Spinal cord (tissue), 10 donors: ENCODE data around the gene KCNH1. TPM values are rescaled to one million over a fixed set of nuclear protein-coding genes. Genes with fewer than 3 reads are reported as not detected.

ENCODE experiments used
- DNase-seq, 6 donors: peaks; one replicate each; pipeline versions ENCODE4 v3.0.0 to v3.0.0-alpha.2; 2013 to 2015; ENCODE audit warnings: low spot score in 6 of 6, low read depth in 4 of 6
- H3K27ac ChIP-seq: one replicate; pipeline ENCODE4 v1.5.1; 2013; ENCODE audit warnings: low read depth, low read length, control low read depth
- H3K27me3 ChIP-seq: one replicate; pipeline ENCODE4 v1.6.1; 2013; ENCODE audit warnings: low read length; ENCODE audit not compliant: control insufficient read depth, insufficient read depth
- H3K36me3 ChIP-seq: one replicate; pipeline ENCODE4 v1.6.1; 2013; ENCODE audit warnings: low read length; ENCODE audit not compliant: control insufficient read depth, insufficient read depth
- H3K4me1 ChIP-seq: one replicate; pipeline ENCODE4 v1.6.1; 2013; ENCODE audit warnings: low read length; ENCODE audit not compliant: control insufficient read depth, insufficient read depth
- H3K4me3 ChIP-seq: one replicate; pipeline ENCODE4 v1.5.1; 2013; ENCODE audit warnings: low read depth, low read length, control low read depth
- H3K9me3 ChIP-seq: one replicate; pipeline ENCODE4 v1.6.1; 2013; ENCODE audit warnings: low read length; ENCODE audit not compliant: control insufficient read depth, insufficient read depth
- WGBS: methylation state at CpG from one replicate; pipeline ENCODE4 v1.1.5; 2013; ENCODE audit warnings: missing lambda C conversion rate; ENCODE audit not compliant: insufficient coverage; 5-methylcytosine and 5-hydroxymethylcytosine counted together
- polyA plus RNA-seq, 2 donors: library from polyadenylated mRNA; unstranded; fragments of 120-200 nt; gene quantifications; one replicate each; pipeline ENCODE4 v1.2.1, GENCODE V29; 2013; ENCODE audit not compliant: insufficient read length in 2 of 2
- total RNA-seq, 2 donors: library from RNA; depleted of rRNA in 1 of 2; stranded (reverse); fragments of 120-200 nt in 1 of 2; fragments of >200 nt in 1 of 2; gene quantifications; one replicate each; pipeline versions ENCODE4 v1.2.3 to v1.2.4, GENCODE V29; 2013 to 2014
- donor health status: healthy.

The KCNH1 gene
- total and polyA plus RNA-seq, 4 donors = 2.6 to 8.6 (median 3.8) TPM

DNA sequence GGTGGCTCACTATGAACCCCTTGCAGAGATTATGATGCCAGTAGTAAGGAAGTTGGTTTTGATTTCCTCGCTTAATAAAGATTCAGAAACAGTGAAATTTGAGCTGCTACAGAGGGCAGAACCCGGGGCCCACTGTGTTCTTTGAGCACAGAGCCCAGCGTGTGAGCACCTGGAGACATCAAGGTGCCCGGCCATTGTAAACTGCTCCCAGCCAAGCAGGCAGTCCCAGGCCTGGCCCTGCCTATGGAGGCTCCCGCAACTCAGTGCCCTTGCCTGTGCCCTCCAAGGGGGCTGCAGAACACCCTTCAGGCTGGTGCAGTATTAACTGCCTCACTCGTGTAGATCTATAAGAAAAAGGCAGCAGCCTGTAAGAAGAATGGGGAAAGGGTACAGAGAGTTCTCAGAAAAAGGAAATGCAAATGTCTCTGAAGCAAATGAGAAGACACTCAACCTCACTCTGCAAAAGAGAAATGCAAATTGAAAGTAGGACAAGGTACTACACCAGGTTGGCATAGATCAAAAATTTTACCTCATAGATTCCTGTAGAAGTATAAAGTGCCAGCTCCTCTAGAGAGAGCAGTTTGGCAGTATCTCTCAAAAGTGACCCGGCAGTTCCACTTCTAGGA is 481.5 kb downstream of the KCNH1 start:
- 88% methylated on average over 5 of the region's 7 CpGs for WGBS

GRCh38 chr1:210650403-210650802 is 483.5 kb downstream of the KCNH1 start:
- WGBS = no CpG with 5 or more reads among the region's 2 CpGs
- no peaks in the 10 kb centered on the region for H3K27me3 ChIP-seq
- no peak overlapping the region for H3K4me3 ChIP-seq
- H3K27ac ChIP-seq = no peak overlapping the region
- H3K9me3 ChIP-seq = no peaks in the 10 kb centered on the region
- H3K36me3 ChIP-seq = no peaks in the 10 kb centered on the region
- H3K4me1 ChIP-seq = peaks cover 3% of the 10 kb centered on the region
- DNase-seq = no peak

More for the DNA sequence above, 481.5 kb downstream of the KCNH1 start:
- Histone ChIP-seq H3K27me3 (no peaks in the 10 kb centered on the region), H3K4me1 (peaks cover under 1% of the 10 kb centered on the region), H3K9me3 (no peaks in the 10 kb centered on the region), H3K4me3 (no peak overlapping the region), H3K36me3 (no peaks in the 10 kb centered on the region), H3K27ac (no peak overlapping the region)
- no peak for DNase-seq

DNA sequence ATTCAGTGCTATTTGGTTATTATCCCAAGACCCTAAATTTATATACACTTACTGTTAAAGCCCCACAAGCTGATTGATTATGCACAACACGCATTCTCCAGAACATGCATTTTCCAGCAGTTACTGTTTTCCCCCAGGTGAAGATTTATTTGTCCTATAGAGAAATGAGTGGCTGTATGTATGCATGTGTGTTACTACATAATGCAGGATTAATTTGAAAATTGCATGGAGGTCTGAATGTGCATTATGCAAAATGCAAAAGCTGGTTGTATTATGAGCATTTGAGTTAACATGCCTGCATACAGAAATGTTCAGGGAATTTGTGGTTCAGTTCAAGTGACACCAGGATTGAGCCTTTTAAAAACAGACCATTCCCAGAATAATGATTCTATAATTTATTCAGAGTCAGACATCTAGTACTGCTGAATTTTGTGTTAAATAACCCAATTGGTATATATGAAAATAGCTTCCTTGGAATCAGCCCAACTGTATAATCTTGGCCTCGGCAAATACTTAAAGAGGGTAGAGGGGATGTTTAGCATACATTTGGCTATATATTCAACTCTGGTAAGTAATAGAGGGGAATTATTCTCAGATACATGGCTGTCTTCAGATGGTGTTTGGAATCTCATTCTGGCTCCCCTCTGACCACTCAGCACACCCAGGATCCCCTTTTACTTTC is 485.2 kb downstream of the KCNH1 start:
- Histone ChIP-seq H3K4me3 (no peak overlapping the region), H3K9me3 (no peaks in the 10 kb centered on the region), H3K27ac (no peak overlapping the region), H3K27me3 (no peaks in the 10 kb centered on the region), H3K36me3 (no peaks in the 10 kb centered on the region), H3K4me1 (peaks cover 3% of the 10 kb centered on the region)
- no CpG with 5 or more reads among the region's 2 CpGs for WGBS
- DNase-seq = peak in 2 of 6 donors; percentile 60 to 77

DNA sequence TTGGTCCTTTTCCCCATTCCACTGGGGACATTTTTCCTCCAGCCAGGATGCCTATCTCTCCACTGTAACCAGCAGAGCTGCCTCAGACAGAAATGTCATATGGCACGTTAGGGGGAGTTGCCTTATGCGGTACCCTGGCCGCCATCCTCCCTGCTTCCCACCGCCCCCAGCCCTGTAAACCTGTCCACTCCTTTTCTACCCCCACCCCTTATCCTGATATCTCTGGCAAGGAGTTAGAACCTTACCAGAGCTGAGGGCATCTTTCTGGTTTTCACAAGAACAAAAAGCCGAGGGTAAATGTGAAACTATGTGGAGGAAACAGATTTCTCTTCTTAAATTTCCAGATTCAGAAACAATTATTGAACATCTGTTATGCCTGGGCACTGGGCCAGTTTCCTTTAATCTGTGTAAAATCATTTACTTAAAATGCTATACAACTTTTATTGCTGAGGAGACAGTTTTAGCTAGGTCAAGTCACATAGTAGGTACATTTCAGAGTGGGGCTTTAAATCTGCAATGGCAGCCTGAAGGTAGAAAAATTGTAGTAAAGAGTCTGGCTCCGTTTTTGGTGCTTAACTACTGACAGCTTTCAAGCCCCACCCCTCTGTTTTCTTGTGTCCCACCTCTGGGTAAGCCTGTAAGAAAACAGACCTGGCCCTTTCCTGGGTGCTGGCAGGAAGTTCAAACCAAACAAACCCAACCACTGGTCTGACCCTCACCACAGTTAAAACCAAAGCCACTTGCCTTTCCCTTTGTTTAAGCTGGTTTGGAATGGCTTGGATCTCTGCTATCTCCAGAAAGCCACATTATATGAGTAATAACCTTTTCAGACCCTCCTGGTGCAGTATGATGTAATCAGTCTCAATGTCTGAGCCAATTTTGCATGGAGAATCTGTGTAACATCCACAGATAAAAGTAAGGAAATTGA is 486.3 kb downstream of the KCNH1 start:
- Histone ChIP-seq H3K9me3 (no peaks in the 10 kb centered on the region), H3K27ac (no peak overlapping the region), H3K4me3 (no peak overlapping the region), H3K27me3 (no peaks in the 10 kb centered on the region), H3K36me3 (no peaks in the 10 kb centered on the region), H3K4me1 (peaks cover 3% of the 10 kb centered on the region)
- peak in 1 of 6 donors; percentile 54 for DNase-seq
- 88% methylated on average over 5 of the region's 6 CpGs for WGBS

DNA sequence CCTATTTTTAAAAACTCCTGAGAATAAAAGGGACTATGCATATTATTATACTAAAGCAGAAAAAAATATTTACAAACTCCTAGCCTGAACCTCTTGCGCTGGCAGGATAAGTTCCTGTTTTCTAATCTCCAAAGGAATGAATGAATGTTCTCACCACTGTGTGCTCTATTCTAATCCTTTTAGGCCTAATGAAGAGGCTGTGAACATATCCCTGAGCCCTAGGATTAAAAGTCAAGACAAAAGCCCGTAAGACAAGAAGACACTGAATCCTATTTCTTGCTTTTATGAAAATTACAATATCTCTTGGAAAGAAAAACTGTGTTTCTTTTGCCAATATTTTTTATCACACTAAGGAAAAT is 487.7 kb downstream of the KCNH1 start:
- no peak overlapping the region for H3K27ac ChIP-seq
- H3K36me3 ChIP-seq = no peaks in the 10 kb centered on the region
- no peaks in the 10 kb centered on the region for H3K9me3 ChIP-seq
- H3K4me1 ChIP-seq = peaks cover 3% of the 10 kb centered on the region
- no peak for DNase-seq
- no peak overlapping the region for H3K4me3 ChIP-seq
- 100% methylated on average over 1 of the region's 2 CpGs for WGBS
- no peaks in the 10 kb centered on the region for H3K27me3 ChIP-seq

GRCh38 chr1:210645582-210646257 is 488.2 kb downstream of the KCNH1 start:
- 78% methylated on average over 6 of the region's 7 CpGs for WGBS
- no peak overlapping the region for H3K27ac ChIP-seq
- no peaks in the 10 kb centered on the region for H3K9me3 ChIP-seq
- H3K4me3 ChIP-seq = no peak overlapping the region
- H3K4me1 ChIP-seq = peaks cover 3% of the 10 kb centered on the region
- no peak for DNase-seq
- H3K36me3 ChIP-seq = no peaks in the 10 kb centered on the region
- no peaks in the 10 kb centered on the region for H3K27me3 ChIP-seq

GRCh38 chr1:210641582-210641981 is 492.4 kb downstream of the KCNH1 start:
- DNase-seq = peak in 1 of 6 donors; percentile 46
- Histone ChIP-seq H3K4me1 (no peaks in the 10 kb centered on the region), H3K27me3 (no peaks in the 10 kb centered on the region), H3K27ac (no peak overlapping the region), H3K4me3 (no peak overlapping the region), H3K36me3 (no peaks in the 10 kb centered on the region), H3K9me3 (no peaks in the 10 kb centered on the region)
- 100% methylated on average over 2 of the region's 5 CpGs for WGBS

DNA sequence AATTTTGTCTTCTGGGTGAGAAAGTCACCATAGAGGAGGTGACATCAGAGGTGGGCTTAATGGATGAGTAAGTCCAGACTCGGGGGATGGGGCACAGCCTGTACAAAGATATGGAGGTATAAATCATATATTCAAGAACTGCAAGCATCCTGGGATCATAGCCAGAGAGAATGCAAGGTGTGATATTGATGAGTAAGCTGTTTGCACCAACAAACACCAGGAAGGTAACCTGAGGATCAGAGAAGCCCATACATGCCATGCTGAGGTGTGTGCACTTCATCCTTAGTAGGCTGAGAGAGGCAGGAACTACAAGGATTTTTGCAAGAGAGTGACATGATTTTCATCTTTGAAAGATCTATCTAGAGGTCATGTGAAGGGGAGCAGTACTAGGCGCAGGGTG is 498.8 kb downstream of the KCNH1 start:
- WGBS = 100% methylated on average over 2 of the region's 2 CpGs
- no peak for DNase-seq

GRCh38 chr1:210633636-210634035 is 500.3 kb downstream of the KCNH1 start:
- Histone ChIP-seq H3K36me3 (no peaks in the 10 kb centered on the region), H3K9me3 (no peaks in the 10 kb centered on the region), H3K27me3 (no peaks in the 10 kb centered on the region), H3K4me3 (no peak overlapping the region), H3K27ac (no peak overlapping the region), H3K4me1 (peaks cover 3% of the 10 kb centered on the region)
- DNase-seq = no peak
- 80% methylated on average over 6 of the region's 6 CpGs for WGBS

More for the DNA sequence above, 498.8 kb downstream of the KCNH1 start:
- Histone ChIP-seq H3K9me3 (no peaks in the 10 kb centered on the region), H3K27me3 (no peaks in the 10 kb centered on the region), H3K27ac (no peak overlapping the region), H3K36me3 (no peaks in the 10 kb centered on the region), H3K4me1 (peaks cover 3% of the 10 kb centered on the region), H3K4me3 (no peak overlapping the region)
